Stimulated activated CD8-positive, alpha-beta memory T cell treated with anti-CD3 and anti-CD28 coated beads, Interleukin-4, amount 100 ng/mL, for 24 hours (primary cell): ENCODE results near the gene FN3K.
"Not testable (repeated sequence)": the region's sequence is repeated elsewhere in the genome, so short reads cannot be mapped to it uniquely, and the experiment has no call there.

Source experiments
- DNase-seq: peaks from one replicate; pipeline ENCODE4 v3.0.0-alpha.2; 2020; ENCODE audit warnings: low read depth

The FN3K gene

DNA sequence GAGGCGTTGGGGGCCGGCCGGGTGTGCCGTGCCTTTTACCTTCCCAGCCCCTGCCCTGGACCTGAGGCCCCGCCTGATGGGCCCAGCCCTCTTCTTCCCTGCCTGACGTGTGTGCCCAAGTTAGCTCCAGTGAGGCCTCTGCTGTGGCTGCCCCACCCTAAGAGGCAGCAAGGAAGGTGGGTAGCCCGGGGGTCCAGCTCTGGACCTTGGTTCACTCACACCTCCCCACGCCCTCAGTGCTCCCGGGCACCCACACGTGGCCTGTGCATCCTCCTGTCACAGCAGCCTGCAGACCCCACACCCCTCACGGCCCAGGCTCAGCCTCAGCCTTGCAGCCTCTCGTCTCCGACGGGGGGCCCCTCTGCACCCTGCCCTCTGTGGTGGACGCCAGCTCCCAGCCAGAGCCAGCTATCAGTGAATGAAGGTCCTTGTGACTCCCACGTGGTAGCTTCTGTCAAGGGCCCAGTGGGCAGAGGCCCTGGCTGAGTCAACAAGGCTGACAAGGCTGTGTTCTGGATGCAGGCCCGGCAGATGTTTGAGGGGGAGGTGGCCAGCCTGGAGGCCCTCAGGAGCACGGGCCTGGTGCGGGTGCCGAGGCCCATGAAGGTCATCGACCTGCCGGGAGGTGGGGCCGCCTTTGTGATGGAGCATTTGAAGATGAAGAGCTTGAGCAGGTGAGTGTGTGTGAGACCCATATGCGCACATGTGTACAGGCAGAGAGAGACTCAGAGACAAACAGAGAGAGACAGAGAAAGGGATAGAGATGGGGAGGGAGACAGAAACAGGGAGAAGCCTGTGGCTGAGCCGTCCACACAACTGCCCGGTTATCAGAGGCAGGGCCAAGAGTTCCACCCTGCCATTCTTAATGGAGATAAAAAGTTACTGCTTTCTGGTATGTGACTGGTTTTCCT, 2.8 kb downstream of the FN3K start:
- DNase-seq = no peak

DNA sequence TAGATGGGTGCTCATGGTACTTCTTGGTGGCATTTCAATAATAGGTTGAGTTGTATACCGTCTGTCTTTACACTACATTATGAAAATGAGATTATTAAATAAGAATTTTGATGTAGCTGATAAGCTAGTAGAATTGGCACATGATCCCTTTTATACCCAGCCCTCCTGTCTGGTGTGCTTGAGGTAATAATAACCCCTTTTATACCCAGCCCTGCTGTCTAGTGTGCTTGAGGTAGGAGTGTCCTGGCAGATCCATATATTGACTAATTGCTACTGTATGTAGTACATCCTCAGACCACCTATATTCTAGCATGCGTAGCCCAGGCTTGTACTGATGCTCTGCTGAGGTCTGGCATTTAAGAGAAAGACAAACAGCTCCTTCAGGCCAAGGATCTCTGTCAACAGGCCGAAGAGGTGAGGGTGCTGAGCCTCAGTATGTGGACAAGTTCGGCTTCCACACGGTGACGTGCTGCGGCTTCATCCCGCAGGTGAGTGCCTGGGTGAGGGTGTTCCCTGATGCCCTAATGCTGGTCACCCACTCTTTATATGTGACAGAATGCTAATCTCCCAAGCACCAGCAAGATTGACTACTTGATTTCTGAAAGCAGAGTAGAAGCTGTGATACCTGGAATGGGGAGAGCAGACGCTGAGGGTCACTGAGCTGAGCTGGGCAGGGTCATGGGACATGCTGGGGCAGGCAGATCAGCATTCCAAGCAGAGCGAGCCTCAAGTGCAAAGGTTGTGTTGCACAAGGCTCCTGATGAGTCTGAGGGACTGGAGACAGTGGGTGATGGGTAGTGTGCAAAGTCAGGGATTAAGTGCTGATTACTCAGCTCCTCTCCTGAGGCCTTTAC, 5.7 kb downstream of the FN3K start:
- no peak for DNase-seq

DNA sequence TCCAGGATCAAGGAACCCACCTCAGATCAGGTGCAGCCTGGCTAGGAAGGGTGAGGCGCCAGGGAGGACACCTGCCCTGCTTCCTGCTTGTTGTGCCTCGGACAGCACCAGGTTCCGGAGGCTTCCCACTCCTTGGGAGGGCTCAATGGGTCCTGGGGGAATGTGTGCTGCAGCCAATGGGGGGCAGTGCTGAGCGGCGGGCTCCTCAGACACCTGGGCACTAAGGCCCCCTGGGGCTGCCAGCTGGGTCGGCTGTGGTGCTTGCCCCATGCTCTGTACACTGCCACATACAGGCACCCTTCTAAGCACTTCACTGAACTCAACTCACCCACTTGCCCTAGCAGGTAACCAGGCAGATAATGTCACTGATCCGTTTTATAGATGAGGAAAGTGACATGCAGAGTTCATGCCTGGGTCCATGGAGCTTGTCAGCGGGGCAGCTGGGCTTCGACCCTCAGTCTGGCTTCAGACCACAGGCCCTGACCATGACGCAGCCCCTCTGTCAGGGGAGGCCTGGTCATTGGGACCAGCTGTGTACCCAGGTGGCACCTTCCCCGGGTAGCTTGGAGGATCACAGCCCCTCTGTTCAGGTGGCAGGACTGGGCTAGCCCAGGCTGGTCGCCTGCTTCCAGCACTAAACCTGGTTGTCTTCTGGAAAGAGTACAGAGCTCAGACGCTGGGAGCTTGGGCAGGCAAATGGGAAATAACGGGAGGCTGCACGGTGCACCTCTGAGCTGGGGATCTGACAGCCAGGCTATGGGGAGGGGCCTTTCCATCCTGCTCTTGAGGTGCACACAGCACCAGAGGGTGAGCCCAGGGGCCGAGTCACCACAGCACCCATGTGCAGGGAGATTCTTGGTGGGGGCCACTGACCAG, 8.2 kb downstream of the FN3K start:
- DNase-seq = no peak

DNA sequence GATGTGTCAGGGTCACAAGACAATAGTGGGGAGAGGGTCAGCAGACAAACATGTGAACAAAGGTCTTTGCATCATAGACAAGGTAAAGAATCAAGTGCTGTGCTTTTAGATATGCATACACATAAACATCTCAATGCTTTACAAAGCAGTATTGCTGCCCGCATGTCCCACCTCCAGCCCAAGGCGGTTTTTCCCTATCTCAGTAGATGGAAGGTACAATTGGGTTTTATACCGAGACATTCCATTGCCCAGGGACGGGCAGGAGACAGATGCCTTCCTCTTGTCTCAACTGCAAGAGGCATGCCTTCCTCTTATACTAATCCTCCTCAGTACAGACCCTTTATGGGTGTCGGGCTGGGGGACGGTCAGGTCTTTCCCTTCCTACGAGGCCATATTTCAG, 9.3 kb downstream of the FN3K start:
- DNase-seq = not testable (repeated sequence)

DNA sequence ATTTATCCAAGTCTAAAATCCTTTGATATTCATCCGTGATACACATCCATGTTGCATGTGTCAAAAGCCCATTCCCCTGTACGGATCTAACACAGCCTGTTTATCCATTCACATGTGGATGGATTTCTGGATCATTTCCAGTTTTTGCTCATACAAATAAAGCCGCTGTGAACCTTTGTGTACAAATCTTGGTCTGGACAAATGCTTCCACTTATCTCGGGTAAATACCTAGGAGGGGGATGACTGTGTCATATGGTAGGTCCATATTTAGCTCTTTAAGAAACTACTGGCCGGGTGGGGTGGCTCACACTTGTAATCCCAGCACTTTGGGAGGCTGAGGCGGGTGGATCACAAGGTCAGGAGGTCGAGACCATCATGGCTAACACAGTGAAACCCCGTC, 10.1 kb downstream of the FN3K start:
- no peak for DNase-seq

DNA sequence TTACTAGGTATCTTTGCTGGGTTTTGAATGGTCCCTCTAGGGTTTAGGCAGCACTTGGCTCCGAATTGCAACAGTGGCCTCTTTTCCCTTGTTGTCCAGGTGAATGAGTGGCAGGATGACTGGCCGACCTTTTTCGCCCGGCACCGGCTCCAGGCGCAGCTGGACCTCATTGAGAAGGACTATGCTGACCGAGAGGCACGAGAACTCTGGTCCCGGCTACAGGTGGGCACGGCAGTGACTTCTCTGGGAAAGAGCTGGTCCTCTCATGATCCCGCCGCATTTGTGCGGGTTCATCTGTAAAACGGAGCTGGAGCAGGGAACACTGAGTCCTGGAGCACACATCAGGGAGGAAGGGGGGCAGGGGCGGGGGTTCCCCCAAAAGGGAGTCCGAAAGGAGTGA, 13.3 kb downstream of the FN3K start:
- DNase-seq = no peak

DNA sequence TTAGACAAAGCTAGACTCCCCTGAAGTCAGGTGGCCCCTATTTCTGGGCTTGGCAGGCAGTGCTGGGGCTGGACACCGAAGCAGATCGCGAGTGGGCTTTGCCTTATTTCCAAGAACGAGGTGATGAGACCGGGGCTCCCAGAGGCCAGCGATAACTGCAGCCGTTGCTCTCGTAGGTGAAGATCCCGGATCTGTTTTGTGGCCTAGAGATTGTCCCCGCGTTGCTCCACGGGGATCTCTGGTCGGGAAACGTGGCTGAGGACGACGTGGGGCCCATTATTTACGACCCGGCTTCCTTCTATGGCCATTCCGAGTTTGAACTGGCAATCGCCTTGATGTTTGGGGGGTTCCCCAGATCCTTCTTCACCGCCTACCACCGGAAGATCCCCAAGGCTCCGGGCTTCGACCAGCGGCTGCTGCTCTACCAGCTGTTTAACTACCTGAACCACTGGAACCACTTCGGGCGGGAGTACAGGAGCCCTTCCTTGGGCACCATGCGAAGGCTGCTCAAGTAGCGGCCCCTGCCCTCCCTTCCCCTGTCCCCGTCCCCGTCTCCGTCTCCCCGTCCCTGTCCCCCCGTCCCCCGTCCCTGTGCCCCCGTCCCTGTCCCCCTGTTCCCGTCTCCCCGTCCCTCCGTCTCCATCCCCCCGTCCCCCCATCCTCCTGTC, 15.0 kb downstream of the FN3K start:
- DNase-seq = no peak

DNA sequence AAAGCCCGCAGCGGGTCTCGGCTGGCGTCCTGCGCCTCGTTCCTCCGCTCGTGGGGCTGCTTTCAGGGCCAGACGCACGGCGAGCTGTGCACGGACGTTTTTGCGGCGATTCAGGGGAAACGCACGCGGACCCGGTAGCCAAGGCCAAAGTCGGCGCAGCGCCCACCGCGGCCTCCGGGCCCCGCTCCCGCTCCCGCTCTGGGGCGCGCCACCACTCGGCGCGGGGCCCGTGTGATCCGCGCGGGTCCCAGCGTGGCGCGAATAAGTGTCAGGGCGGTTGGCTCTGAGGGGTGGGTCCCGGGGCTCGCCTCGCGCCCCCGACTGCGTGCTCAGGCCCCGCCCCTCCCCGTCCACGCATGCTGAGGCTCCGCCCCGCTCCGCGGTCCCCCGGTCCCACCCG, 15.8 kb downstream of the FN3K start:
- no peak for DNase-seq

DNA sequence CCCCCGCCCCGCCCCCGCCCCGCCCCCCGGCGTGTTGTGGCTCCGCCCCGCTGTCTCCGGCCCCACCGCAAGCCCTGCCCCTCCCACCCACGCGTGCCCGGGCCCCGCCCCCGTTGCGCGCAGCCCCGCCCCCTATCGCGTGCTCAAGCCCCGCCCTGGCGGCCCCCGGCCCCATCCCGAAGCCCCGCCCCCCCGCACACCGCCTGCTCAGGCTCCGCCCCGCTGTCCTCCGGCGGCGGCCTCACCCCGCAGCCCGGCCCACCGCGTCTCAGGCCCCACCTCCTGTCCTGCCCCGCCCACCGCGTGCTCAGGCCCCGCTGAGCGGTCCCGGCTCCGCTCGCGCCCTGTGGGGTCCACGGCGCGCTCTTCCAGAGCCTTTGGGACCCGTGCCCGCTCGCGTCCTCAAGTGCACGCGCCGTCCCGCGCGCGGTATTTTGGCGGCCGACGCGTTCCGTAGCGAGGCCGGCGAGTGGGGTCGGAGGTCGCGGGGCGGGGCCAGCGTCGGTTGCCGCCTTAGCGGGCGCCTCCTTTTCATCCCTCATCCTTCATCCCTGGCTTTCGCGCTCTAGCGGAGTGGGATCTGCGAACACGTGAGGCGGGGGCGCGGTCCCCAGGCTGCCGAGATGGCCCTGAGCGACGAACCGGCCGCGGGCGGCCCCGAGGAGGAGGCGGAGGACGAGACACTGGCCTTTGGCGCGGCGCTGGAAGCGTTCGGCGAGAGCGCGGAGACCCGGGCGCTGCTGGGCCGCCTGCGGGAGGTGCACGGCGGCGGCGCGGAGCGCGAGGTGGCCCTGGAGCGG, 16.4 kb downstream of the FN3K start, which contains the start of gene TBCD:
Gene TBCD, plus strand, starts transcription at position 495 of the 800 bp plus-strand sequence. Its CDS starts 129 bp downstream, at position 624.
- DNase-seq = peak; percentile 82

DNA sequence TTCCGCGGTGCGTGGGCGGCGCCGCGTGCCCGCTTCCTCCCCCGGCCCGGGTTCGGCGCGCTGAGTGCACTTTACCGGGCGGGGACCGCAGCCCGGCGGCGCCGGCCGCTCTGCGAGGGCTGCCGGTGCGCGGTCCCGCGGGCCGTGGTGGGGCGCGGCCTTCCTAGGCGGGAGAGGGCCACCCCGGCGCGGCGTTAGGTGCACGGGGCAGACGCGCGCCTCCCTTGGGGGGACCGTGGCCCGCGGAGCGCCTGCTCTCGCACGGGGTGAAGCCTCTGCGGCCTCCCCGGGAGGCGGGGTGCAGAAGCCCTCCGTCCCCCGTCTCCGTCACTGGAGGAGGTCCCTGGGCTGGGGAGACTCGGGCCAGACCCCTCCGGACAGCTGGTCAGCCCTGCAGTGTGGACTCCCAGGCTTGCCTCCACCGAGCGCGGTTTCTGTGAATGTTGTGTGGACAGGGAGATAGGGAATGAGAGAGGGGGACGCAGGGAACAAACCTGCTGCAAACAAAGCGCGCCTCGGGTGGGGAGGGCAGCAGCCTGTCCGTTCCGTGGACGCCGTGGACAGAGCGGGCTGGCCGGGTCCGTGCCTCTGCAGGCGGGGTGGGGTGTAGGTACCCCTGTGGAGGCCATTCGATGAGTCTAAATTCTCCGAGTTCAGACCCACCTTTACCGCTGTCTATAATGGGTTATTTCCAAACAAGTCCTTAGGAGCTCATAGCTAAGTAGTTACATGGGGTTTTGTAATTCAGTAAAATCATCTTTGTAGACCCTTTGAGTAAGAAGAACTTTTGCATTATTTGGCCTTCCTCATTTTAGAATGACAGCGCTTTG, 17.2 kb downstream of the FN3K start:
- DNase-seq = no peak

DNA sequence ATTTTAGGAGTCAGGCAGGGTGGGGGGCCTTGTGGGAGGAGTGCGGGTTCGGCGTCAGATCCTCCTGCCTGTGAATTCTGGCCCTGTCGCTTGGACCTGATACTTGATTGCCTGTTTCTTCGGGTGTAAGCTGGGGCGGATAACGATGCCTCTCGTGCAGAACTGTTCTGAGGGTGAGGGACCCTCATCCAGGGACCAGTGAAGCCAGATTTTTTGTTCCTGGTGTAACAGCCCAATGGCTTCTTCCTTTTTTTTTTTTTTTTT, 17.7 kb downstream of the FN3K start:
- no peak for DNase-seq

DNA sequence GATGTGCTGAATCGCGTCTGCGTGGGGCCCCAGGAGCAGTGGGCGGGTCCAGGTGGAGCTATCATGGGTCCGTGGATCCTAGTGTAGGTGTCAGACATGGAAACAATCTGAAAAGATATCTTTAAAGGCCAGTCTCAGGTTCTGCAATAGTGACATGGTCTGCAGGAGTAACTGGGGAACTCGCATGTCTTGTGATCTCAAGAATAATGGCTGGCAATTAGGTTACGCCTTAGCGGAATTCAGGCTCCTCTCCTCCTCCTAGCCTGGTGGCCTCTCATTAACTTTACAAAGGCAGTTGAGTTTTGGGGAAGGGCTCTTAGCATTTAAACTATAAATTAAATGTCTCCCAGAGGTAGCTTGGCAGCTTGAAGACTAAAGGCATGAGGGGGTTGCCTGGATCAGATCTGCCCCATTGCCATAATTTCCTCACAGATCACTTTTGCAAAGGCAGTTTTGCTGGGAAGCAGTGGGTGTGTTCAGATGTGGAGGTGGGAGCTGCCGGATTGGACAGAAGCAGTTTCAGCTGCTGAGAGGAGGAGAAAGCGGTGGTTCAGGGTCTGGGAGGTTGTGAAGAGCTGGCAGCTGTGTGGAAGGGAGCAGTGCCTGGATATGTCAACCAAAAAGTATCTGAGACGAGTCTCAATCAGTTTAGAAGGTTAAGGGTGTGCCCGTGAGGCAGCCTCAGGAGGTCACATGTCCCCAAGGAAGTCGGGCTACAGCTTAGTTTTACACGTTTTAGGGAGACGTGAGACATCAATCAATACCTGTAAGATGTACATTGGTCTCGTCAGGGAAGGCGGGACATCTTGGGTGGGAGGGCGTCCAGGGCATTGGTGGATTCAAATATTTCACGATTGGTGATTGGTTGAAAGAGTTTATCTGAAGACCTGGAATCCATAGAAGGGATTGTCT, 19.1 kb downstream of the FN3K start:
- DNase-seq = no peak

DNA sequence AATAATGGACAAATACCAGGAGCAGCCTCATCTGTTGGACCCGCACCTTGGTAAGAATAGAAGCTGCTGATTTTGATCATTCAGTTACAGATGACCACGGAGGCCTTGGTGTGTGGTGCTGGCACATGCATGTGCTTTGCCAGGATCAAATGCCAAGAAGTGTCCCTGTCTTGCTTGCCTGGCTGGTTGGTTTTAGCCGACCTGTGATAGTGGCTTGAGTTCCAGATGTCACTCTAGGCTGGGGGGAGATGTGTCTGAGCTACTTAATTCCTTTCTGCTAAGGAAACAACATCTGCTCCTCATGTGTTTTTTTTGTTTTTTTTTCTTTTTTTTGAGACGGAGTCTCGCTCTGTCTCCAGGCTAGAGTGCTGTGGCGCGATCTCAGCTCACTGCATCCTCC, 20.8 kb downstream of the FN3K start:
- no peak for DNase-seq

DNA sequence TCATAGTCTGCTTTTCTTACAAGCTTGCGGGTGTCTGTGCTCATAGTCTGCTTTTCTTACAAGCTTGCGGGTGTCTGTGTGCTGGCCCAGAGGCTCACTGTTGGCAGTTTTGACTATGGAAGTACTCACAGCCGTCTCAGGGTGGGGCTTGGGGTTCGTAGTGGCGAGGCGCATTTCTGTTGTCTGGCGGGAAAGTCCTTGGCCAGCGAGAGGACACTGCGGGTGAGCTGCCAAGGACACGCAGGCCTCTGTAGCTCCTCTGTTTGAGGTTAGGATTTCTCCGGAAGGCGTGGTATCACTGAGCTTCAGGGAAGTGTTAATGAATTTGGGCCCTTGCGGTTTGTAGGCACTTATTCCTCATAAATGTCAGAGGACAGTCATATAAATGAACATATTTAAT, 30.0 kb downstream of the FN3K start:
- no peak for DNase-seq

DNA sequence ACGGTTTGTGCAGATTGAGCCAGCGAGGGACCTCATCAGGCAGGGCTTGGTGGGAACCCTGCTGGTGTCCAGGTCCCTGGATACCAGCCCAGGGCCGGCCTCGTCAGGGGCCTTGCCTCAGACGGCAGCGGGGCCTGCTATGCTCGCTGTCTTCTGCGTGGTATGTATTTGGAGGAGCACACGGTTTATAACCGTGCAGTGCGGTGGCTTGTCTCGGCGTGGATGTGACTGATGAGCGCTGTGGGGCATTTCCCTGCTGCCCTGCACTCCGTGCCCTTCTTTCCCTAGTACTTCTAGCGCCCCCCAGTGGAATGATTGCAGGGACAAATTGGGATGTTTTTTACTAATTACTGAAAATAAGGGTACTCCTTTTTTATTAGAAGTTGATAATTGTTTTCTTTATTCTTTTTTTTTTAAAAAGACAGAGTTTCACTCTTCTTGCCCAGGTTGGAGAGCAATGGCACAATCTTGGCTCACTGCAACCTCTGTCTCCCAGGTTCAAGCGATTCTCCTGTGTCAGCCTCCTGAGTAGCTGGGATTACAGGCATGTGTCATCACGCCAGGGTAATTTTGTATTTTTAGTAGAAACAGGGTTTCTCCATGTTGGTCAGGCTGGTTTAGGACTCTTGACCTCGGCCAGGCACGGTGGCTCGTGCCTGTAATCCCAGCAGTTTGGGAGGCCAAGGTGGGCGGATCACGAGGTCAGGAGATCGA, 31.8 kb downstream of the FN3K start:
- no peak for DNase-seq

DNA sequence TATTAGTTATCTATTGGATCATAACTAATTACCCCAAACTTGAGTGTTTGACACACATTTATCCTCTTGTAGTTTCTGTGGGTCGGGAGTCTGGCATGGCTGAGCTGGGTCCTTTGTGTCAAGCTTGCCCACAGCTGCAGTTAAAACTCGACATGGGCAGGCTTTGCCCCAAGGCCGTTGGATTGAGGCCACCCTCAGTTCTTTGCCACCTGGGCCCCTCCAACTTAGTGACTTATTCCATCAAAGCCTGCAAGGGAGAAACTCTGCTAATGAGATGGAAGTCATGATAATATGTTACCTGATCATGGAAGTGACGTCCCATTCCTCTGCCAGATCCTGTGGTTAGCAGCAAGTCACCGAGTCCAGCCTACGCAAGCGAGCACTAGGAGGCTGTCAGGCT, 33.6 kb downstream of the FN3K start:
- no peak for DNase-seq

DNA sequence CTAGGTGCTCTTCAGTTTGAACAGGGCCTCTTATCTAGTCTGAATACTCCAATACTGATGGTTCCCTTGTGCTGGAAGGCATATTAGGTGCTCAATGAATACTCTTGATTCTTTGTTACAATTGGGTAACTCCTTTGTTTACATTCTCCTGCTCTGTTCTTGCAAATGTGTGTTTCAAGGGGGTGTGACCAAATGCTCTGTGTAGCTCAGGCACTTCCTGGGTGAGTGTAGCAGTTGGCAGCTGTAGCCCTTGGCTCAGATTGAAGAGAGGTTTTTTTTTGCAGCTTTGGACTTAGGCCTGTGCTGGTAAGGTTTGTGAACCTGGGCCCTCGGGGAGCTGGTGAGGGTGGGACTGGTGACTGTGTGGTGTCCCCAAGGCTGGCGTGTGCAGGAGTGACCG, 36.6 kb downstream of the FN3K start:
- no peak for DNase-seq

DNA sequence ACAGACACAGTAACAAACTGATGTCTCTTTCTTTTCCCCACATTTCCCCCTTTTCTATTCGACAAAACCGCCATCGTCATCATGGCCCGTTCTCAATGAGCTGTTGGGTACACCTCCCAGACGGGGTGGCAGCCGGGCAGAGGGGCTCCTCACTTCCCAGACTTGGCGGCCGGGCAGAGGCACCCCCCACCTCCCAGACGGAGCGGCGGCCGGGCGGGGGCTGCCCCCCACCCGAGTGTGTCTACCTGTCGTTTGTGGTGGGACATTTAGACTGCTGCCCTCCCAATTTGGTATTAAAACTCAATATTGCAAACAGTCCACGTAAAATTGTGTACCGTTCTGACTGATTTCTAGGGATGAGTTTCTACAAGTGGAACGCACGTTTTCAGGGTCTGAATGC, 39.0 kb downstream of the FN3K start:
- not testable (repeated sequence) for DNase-seq
